GM23338 (cell line): ENCODE results near the gene TBPL1. TPM values are rescaled to one million over a fixed set of nuclear protein-coding genes. Genes with fewer than 3 reads are reported as not detected.

Source experiments
- CREB1 ChIP-seq: fragments of 250-450 bp; sonication (Bioruptor Pico); IDR thresholded peaks from 2 replicates; pipeline ENCODE4 v1.5.0; 2020; ENCODE audit warnings: low read depth, mild to moderate bottlenecking, moderate library complexity
- EZH2 ChIP-seq: fragments of 200-600 bp; sonication (generic); IDR thresholded peaks from one replicate; pipeline ENCODE4 v1.8.0; 2017; ENCODE audit warnings: antibody characterized with exemption, mild to moderate bottlenecking, low read depth; ENCODE audit not compliant: unreplicated experiment
- JUNB ChIP-seq: IDR thresholded peaks from one replicate; pipeline ENCODE4 v1.6.1; 2016; ENCODE audit warnings: antibody characterized with exemption; ENCODE audit not compliant: unreplicated experiment
- NANOG ChIP-seq: IDR thresholded peaks from 2 replicates; pipeline ENCODE4 v1.6.1; 2016; ENCODE audit warnings: antibody characterized with exemption, borderline replicate concordance
- POLR2AphosphoS5 ChIP-seq: IDR thresholded peaks from 2 replicates; pipeline ENCODE4 v1.6.1; 2016; ENCODE audit warnings: antibody characterized with exemption, low read depth
- STAT1 ChIP-seq: IDR thresholded peaks from one replicate; pipeline ENCODE4 v1.6.1; 2016; ENCODE audit warnings: antibody characterized with exemption; ENCODE audit not compliant: unreplicated experiment
- ZNF114 ChIP-seq: fragments of 250-450 bp; sonication (Bioruptor Pico); IDR thresholded peaks from 2 replicates; pipeline ENCODE4 v1.5.0; 2020; ENCODE audit warnings: mild to moderate bottlenecking, moderate library complexity
- ZNF331 ChIP-seq: fragments of 250-450 bp; sonication (Bioruptor Pico); IDR thresholded peaks from 2 replicates; pipeline ENCODE4 v1.5.0; 2020; ENCODE audit warnings: low read depth, mild to moderate bottlenecking, moderate library complexity
- polyA plus RNA-seq: library from polyadenylated mRNA; unstranded; fragments of >200 nt; fragmentation: Nextera tagmentation; extraction: Ambion mirVana; gene quantifications from 2 replicates; pipeline ENCODE4 v1.2.1, GENCODE V29; 2016
- total RNA-seq: library from RNA; depleted of rRNA; stranded (reverse); fragments of >200 nt; shearing (Covaris generic); gene quantifications from 2 replicates; pipeline ENCODE4 v1.2.3, GENCODE V29; 2014
- TF ChIP-seq, protein P1 (sequence below): fragments of 250-450 bp; sonication (Bioruptor Pico); IDR thresholded peaks from 2 replicates; pipeline ENCODE4 v1.5.0; 2020; ENCODE audit warnings: mild to moderate bottlenecking, moderate library complexity
- TF ChIP-seq, protein P2 (sequence below): IDR thresholded peaks from 2 replicates; pipeline ENCODE4 v1.6.1; 2016; ENCODE audit warnings: antibody characterized with exemption
- TF ChIP-seq, protein P3 (sequence below), 2 experiments: fragments of 200-600 bp in 1 of 2; sonication (generic) in 1 of 2; conservative IDR thresholded peaks; 2 replicates each; pipeline versions ENCODE4 v1.5.1 to v1.6.1; 2016 to 2017; ENCODE audit warnings: antibody characterized with exemption in 2 of 2, low read depth in 2 of 2, mild to moderate bottlenecking in 2 of 2, moderate library complexity in 1 of 2

The TBPL1 gene
- total and polyA plus RNA-seq, 2 experiments from 2014 or later = 72.9 to 139 TPM

DNA sequence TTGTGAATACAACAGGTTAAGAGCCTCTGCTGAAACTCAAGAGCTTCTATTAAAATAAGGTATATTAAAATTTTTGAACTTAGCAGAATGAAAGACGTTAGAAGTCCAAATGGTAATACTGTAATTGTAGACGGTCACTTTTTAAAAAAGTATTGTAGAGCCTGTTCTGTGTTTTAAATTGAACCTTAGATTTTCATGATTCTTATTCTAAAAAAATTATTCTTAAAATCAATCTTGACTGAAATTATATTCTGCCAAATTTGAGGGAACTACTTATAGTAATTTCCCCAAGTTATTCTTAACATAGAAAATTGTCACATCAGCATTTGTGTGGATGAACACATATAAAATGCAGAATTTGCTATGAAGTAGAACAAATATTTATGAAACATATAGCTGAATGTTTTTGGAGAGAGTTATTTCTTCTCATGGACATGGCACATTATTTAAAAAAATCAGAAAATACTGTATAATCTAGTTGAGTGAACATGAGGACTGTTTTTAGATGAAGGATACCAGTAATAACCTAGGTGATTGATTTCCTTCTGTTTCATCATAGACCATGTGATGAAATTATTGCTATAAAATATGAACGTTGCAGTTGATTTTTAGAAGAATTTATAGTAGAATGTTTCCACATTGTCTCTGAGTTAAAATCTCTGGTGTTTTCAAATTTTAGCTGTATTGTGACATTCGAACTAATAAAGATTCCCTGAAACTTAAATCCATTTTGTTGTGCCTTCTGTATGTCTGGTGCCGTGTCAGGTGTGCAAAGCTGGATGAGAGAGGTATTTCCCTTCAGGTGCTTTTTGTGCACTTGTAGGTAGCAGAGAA lies 2.8 kb downstream of the TBPL1 start (continued):
- TF ChIP-seq, protein P1, sequence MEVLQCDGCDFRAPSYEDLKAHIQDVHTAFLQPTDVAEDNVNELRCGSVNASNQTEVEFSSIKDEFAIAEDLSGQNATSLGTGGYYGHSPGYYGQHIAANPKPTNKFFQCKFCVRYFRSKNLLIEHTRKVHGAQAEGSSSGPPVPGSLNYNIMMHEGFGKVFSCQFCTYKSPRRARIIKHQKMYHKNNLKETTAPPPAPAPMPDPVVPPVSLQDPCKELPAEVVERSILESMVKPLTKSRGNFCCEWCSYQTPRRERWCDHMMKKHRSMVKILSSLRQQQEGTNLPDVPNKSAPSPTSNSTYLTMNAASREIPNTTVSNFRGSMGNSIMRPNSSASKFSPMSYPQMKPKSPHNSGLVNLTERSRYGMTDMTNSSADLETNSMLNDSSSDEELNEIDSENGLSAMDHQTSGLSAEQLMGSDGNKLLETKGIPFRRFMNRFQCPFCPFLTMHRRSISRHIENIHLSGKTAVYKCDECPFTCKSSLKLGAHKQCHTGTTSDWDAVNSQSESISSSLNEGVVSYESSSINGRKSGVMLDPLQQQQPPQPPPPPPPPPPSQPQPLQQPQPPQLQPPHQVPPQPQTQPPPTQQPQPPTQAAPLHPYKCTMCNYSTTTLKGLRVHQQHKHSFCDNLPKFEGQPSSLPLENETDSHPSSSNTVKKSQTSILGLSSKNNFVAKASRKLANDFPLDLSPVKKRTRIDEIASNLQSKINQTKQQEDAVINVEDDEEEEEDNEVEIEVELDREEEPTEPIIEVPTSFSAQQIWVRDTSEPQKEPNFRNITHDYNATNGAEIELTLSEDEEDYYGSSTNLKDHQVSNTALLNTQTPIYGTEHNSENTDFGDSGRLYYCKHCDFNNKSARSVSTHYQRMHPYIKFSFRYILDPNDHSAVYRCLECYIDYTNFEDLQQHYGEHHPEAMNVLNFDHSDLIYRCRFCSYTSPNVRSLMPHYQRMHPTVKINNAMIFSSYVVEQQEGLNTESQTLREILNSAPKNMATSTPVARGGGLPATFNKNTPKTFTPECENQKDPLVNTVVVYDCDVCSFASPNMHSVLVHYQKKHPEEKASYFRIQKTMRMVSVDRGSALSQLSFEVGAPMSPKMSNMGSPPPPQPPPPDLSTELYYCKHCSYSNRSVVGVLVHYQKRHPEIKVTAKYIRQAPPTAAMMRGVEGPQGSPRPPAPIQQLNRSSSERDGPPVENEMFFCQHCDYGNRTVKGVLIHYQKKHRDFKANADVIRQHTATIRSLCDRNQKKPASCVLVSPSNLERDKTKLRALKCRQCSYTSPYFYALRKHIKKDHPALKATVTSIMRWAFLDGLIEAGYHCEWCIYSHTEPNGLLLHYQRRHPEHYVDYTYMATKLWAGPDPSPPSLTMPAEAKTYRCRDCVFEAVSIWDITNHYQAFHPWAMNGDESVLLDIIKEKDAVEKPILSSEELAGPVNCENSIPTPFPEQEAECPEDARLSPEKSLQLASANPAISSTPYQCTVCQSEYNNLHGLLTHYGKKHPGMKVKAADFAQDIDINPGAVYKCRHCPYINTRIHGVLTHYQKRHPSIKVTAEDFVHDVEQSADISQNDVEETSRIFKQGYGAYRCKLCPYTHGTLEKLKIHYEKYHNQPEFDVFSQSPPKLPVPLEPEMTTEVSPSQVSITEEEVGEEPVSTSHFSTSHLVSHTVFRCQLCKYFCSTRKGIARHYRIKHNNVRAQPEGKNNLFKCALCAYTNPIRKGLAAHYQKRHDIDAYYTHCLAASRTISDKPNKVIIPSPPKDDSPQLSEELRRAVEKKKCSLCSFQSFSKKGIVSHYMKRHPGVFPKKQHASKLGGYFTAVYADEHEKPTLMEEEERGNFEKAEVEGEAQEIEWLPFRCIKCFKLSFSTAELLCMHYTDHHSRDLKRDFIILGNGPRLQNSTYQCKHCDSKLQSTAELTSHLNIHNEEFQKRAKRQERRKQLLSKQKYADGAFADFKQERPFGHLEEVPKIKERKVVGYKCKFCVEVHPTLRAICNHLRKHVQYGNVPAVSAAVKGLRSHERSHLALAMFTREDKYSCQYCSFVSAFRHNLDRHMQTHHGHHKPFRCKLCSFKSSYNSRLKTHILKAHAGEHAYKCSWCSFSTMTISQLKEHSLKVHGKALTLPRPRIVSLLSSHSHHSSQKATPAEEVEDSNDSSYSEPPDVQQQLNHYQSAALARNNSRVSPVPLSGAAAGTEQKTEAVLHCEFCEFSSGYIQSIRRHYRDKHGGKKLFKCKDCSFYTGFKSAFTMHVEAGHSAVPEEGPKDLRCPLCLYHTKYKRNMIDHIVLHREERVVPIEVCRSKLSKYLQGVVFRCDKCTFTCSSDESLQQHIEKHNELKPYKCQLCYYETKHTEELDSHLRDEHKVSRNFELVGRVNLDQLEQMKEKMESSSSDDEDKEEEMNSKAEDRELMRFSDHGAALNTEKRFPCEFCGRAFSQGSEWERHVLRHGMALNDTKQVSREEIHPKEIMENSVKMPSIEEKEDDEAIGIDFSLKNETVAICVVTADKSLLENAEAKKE (CRISPR knock-in tag) = no peak
- no peak for TF ChIP-seq ZNF331 (CRISPR knock-in tag)
- TF ChIP-seq, protein P2, sequence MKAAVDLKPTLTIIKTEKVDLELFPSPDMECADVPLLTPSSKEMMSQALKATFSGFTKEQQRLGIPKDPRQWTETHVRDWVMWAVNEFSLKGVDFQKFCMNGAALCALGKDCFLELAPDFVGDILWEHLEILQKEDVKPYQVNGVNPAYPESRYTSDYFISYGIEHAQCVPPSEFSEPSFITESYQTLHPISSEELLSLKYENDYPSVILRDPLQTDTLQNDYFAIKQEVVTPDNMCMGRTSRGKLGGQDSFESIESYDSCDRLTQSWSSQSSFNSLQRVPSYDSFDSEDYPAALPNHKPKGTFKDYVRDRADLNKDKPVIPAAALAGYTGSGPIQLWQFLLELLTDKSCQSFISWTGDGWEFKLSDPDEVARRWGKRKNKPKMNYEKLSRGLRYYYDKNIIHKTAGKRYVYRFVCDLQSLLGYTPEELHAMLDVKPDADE = no peak
- no peak for TF ChIP-seq POLR2AphosphoS5
- no peak for TF ChIP-seq NANOG
- TF ChIP-seq, protein P3, sequence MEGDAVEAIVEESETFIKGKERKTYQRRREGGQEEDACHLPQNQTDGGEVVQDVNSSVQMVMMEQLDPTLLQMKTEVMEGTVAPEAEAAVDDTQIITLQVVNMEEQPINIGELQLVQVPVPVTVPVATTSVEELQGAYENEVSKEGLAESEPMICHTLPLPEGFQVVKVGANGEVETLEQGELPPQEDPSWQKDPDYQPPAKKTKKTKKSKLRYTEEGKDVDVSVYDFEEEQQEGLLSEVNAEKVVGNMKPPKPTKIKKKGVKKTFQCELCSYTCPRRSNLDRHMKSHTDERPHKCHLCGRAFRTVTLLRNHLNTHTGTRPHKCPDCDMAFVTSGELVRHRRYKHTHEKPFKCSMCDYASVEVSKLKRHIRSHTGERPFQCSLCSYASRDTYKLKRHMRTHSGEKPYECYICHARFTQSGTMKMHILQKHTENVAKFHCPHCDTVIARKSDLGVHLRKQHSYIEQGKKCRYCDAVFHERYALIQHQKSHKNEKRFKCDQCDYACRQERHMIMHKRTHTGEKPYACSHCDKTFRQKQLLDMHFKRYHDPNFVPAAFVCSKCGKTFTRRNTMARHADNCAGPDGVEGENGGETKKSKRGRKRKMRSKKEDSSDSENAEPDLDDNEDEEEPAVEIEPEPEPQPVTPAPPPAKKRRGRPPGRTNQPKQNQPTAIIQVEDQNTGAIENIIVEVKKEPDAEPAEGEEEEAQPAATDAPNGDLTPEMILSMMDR (conservative IDR thresholded peaks at IDR 0.05; ENCODE audit: low read depth in 2 of 2) = no peak
- TF ChIP-seq JUNB = no peak
- no peak for TF ChIP-seq ZNF114 (CRISPR knock-in tag)
- no peak for TF ChIP-seq STAT1
- no peak for TF ChIP-seq EZH2
- TF ChIP-seq CREB1 (CRISPR knock-in tag) = no peak
